Measurements from ENCODE around the gene LRP1. TPM values are rescaled to one million over a fixed set of nuclear protein-coding genes. Genes with fewer than 3 reads are reported as not detected.

The LRP1 gene
- total and polyA plus RNA-seq, 2 of the 4 experiments (the other 2 are of a cell fraction), result 73.1 to 142 TPM

DNA sequence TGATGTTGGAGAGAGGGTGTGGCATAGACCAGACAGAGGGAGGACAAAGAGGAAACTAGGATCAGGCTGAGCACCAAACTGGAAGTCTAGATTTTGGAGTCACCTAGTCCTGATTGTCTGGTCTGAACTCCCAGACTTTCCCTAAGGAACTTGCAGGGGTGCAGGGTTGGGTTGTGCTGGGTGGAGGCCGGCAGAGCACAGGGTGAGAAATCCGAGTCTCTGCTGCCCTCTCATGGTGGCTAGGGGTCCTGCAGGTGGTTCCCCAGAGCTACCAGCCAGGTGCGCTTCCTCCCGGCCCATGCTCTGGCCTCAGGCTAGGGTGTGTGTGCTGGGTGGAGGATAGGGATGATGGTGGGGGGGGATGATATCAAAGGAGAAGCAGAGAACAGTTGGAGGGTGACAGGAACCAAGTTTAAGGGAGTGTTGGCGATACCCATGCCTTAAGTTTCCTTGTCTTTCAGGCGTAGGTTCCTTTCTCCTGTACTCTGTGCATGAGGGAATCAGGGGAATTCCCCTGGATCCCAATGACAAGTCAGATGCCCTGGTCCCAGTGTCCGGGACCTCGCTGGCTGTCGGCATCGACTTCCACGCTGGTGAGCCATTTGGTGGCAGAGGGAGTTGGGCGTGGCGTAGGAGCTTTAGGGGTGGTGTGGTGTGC, 54.8 kb downstream of the LRP1 start:
- H3K14ac ChIP-seq (replicated peaks; ENCODE audit: low read depth, low read length), result no peak overlapping the region
- no peak overlapping the region for H2BK20ac ChIP-seq (ENCODE audit: low read depth, low read length)
- ChIA-PET CTCF (interaction anchor here (0.7 to 0.9 kb wide), 2 partner anchors 62 to 587 kb away, joined by 3 read pairs; no protein-coding TSS in a partner anchor), POLR2A (ENCODE audit: unreplicated experiment) (no interaction called here)
- H4K5ac ChIP-seq (ENCODE audit: low read depth, low read length), result no peak overlapping the region
- WGBS, 2 experiments (ENCODE audit: extremely low coverage in 2 of 2, insufficient read length in 1 of 2), result no CpG with 5 or more reads among the region's 13 CpGs
- no peak overlapping the region for H3K18ac ChIP-seq (ENCODE audit: low read depth, low read length)
- peak; percentile 67 for TF ChIP-seq SMC3 (IDR thresholded peaks at IDR 0.05; ENCODE audit: low read depth, low read length)
- TF ChIP-seq, protein P1, sequence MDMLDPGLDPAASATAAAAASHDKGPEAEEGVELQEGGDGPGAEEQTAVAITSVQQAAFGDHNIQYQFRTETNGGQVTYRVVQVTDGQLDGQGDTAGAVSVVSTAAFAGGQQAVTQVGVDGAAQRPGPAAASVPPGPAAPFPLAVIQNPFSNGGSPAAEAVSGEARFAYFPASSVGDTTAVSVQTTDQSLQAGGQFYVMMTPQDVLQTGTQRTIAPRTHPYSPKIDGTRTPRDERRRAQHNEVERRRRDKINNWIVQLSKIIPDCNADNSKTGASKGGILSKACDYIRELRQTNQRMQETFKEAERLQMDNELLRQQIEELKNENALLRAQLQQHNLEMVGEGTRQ (IDR thresholded peaks at IDR 0.05; ENCODE audit: low read depth, low read length), result 0 out of 2 replicates have a peak, but pooled peaks have one; percentile 6
- peak; percentile 81 for TF ChIP-seq RAD21 (IDR thresholded peaks at IDR 0.05; ENCODE audit: low read length)
- TF ChIP-seq MAFK (IDR thresholded peaks at IDR 0.05; ENCODE audit: low read depth, low read length), result no peak
- no peak; the same call in 1 of the 2 replicates for TF ChIP-seq MAZ (IDR thresholded peaks at IDR 0.05; ENCODE audit: borderline replicate concordance, low read depth, low read length)
- TF ChIP-seq, protein P2, sequence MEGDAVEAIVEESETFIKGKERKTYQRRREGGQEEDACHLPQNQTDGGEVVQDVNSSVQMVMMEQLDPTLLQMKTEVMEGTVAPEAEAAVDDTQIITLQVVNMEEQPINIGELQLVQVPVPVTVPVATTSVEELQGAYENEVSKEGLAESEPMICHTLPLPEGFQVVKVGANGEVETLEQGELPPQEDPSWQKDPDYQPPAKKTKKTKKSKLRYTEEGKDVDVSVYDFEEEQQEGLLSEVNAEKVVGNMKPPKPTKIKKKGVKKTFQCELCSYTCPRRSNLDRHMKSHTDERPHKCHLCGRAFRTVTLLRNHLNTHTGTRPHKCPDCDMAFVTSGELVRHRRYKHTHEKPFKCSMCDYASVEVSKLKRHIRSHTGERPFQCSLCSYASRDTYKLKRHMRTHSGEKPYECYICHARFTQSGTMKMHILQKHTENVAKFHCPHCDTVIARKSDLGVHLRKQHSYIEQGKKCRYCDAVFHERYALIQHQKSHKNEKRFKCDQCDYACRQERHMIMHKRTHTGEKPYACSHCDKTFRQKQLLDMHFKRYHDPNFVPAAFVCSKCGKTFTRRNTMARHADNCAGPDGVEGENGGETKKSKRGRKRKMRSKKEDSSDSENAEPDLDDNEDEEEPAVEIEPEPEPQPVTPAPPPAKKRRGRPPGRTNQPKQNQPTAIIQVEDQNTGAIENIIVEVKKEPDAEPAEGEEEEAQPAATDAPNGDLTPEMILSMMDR (conservative IDR thresholded peaks at IDR 0.05; ENCODE audit: low read depth, low read length), result peak; percentile 78
- TF ChIP-seq CHD1 (IDR thresholded peaks at IDR 0.05; ENCODE audit: low read depth, low read length), result no peak
- peaks cover 32% of the 10 kb centered on the region for H4K20me1 ChIP-seq (ENCODE audit: insufficient read depth, low read length)
- no peak overlapping the region for H4K91ac ChIP-seq (ENCODE audit: insufficient read depth, low read depth, low read length)
- H3K23ac ChIP-seq (ENCODE audit: low read depth, low read length), result no peak overlapping the region
- H4K8ac ChIP-seq (ENCODE audit: low read depth in 2 of 2, low read length in 2 of 2), result no peak overlapping the region
- H2BK120ac ChIP-seq (ENCODE audit: low read depth, low read length), result no peak overlapping the region
- H3K27ac ChIP-seq (ENCODE audit: insufficient read depth, low read length), result no peak overlapping the region
- H3K4me1 ChIP-seq (ENCODE audit: control insufficient read depth, insufficient read depth, low read length), result no peaks in the 10 kb centered on the region
- peaks cover 93% of the 10 kb centered on the region for H3K36me3 ChIP-seq (ENCODE audit: control insufficient read depth, insufficient read depth, low read length)
- H2BK5ac ChIP-seq (ENCODE audit: low read depth, low read length, poor library complexity, severe bottlenecking), result no peak overlapping the region
- intact Hi-C loops (cut with micrococcal nuclease), result loop anchor here (1.0 to 2.0 kb wide), 2 partner anchors 58 to 114 kb away; no protein-coding TSS in a partner anchor
- peak; percentile 59 for DNase-seq
- dilution Hi-C loops (cut with HindIII; ENCODE audit: low sequenced_read_pairs, unreplicated experiment), result no loop called here
- peak overlapping the region; percentile 5 for H2AK9ac ChIP-seq (replicated peaks; ENCODE audit: low read depth, low read length, poor library complexity)
- H3K27me3 ChIP-seq (ENCODE audit: control insufficient read depth, insufficient read depth, low read length), result no peaks in the 10 kb centered on the region
- H3K4ac ChIP-seq (ENCODE audit: low read depth, low read length), result no peak overlapping the region
- H3K9ac ChIP-seq (ENCODE audit: low read depth, low read length), result no peak overlapping the region
- no TSS peak for BruUV-seq (replicated peaks)
- ATAC-seq (ENCODE audit: low read depth), result peak; percentile 89
- H3K9me3 ChIP-seq (ENCODE audit: control insufficient read depth, insufficient read depth, low read length), result no peaks in the 10 kb centered on the region
- no peak overlapping the region for H3K4me2 ChIP-seq (ENCODE audit: low read depth, low read length)
- H3K9me1 ChIP-seq (ENCODE audit: insufficient read depth, low read length), result no peaks in the 10 kb centered on the region
- peak overlapping the region; percentile 51 for H2AFZ ChIP-seq (replicated peaks; ENCODE audit: low read length, poor library complexity)
- H2AK5ac ChIP-seq (ENCODE audit: low read depth, low read length), result 0 out of 2 replicates have a peak overlapping the region, but pooled peaks have one; percentile 43
- H2BK15ac ChIP-seq (ENCODE audit: low read depth, low read length), result no peak overlapping the region
- H3K56ac ChIP-seq (ENCODE audit: extremely low read depth, insufficient read depth, low read length), result no peak overlapping the region
- H3K4me3 ChIP-seq (ENCODE audit: insufficient read depth, low read depth, low read length), result no peak overlapping the region
- H3K79me1 ChIP-seq (ENCODE audit: low read depth in 1 of 2, low read length in 2 of 2), result peaks cover 8 to 43% of the 10 kb centered on the region in 2 experiments
- in situ Hi-C loops (cut with MboI; ENCODE audit: low sequenced_read_pairs), result no loop called here

Data from IMR-90 (cell line).